Loucy (cell line): ENCODE results near the gene PELI2.

Experiments
- H2AFZ ChIP-seq: fragments of 200-600 bp; sonication (generic); 2 replicates; pipeline ENCODE4 v1.6.0; 2016; ENCODE audit warnings: antibody characterized with exemption, mild to moderate bottlenecking, low read length, moderate library complexity
- H3F3A ChIP-seq: fragments of 200-600 bp; 2 replicates; pipeline ENCODE4 v1.6.0; 2016; ENCODE audit warnings: antibody characterized with exemption, low read depth, mild to moderate bottlenecking
- H3K27me3 ChIP-seq: fragments of 200-600 bp; sonication (generic); 2 replicates; pipeline ENCODE4 v1.6.1; 2014; ENCODE audit warnings: low read length, mild to moderate bottlenecking; ENCODE audit not compliant: insufficient read depth, poor library complexity, severe bottlenecking
- H3K36me3 ChIP-seq: fragments of 200-600 bp; sonication (generic); 2 replicates; pipeline ENCODE4 v1.6.1; 2016; ENCODE audit warnings: low read length; ENCODE audit not compliant: insufficient read depth
- H3K4me1 ChIP-seq: fragments of 200-600 bp; sonication (generic); 2 replicates; pipeline ENCODE4 v1.5.1; 2014; ENCODE audit warnings: low read length, mild to moderate bottlenecking; ENCODE audit not compliant: insufficient read depth, poor library complexity, severe bottlenecking
- H3K4me2 ChIP-seq: fragments of 200-600 bp; sonication (generic); 2 replicates; pipeline ENCODE4 v1.6.0; 2014; ENCODE audit warnings: antibody characterized with exemption, low read length, low read depth, mild to moderate bottlenecking; ENCODE audit not compliant: poor library complexity, severe bottlenecking
- H3K4me3 ChIP-seq: fragments of 200-600 bp; sonication (generic); 2 replicates; pipeline ENCODE4 v1.5.1; 2014; ENCODE audit warnings: low read length, mild to moderate bottlenecking, mixed read lengths; ENCODE audit not compliant: poor library complexity, severe bottlenecking
- H3K79me2 ChIP-seq: fragments of 200-600 bp; sonication (generic); 2 replicates; pipeline ENCODE4 v1.6.1; 2014; ENCODE audit warnings: low read length; ENCODE audit not compliant: insufficient read depth
- H3K9ac ChIP-seq: fragments of 200-600 bp; sonication (generic); 2 replicates; pipeline ENCODE4 v1.6.0; 2014; ENCODE audit warnings: mild to moderate bottlenecking, low read depth, low read length, moderate library complexity; ENCODE audit not compliant: poor library complexity, severe bottlenecking
- H3K9me2 ChIP-seq: fragments of 200-600 bp; sonication (generic); replicated peaks from 2 replicates; pipeline ENCODE4 v1.6.1; 2016; ENCODE audit warnings: low read depth, low read length, mixed read lengths
- H3K9me3 ChIP-seq: fragments of 200-600 bp; sonication (generic); 2 replicates; pipeline ENCODE4 v1.6.1; 2014; ENCODE audit warnings: mild to moderate bottlenecking, antibody characterized with exemption, low read length, low read depth; ENCODE audit not compliant: insufficient read depth
- H4K20me1 ChIP-seq: fragments of 200-600 bp; sonication (generic); 2 replicates; pipeline ENCODE4 v1.6.0; 2014; ENCODE audit warnings: antibody characterized with exemption, low read length, mild to moderate bottlenecking; ENCODE audit not compliant: insufficient read depth, poor library complexity, severe bottlenecking
- CTCF ChIP-seq: fragments of 200-600 bp; sonication (generic); conservative IDR thresholded peaks from 2 replicates; pipeline ENCODE4 v1.5.1; 2014; ENCODE audit warnings: mild to moderate bottlenecking, antibody characterized with exemption, low read length
- EZH2phosphoT487 ChIP-seq: fragments of 200-600 bp; IDR thresholded peaks from 2 replicates; pipeline ENCODE4 v1.6.1; 2018; ENCODE audit warnings: antibody characterized with exemption, mild to moderate bottlenecking, moderate library complexity, borderline replicate concordance

Gene PELI2

GRCh38 chr14:56081139-56081538, 37.1 kb upstream of the PELI2 start:
- no peaks in the 10 kb centered on the region for H4K20me1 ChIP-seq
- no peaks in the 10 kb centered on the region for H3K9me3 ChIP-seq
- TF ChIP-seq CTCF: no peak
- TF ChIP-seq EZH2phosphoT487: no peak
- H3K4me3 ChIP-seq: no peak overlapping the region
- no peaks in the 10 kb centered on the region for H3F3A ChIP-seq
- H3K4me2 ChIP-seq: no peak overlapping the region
- H3K27me3 ChIP-seq: no peaks in the 10 kb centered on the region
- H2AFZ ChIP-seq: no peak overlapping the region
- H3K9me2 ChIP-seq: no peaks in the 10 kb centered on the region
- H3K4me1 ChIP-seq: peaks cover 5% of the 10 kb centered on the region
- H3K79me2 ChIP-seq: no peaks in the 10 kb centered on the region
- H3K36me3 ChIP-seq: no peaks in the 10 kb centered on the region
- no peak overlapping the region for H3K9ac ChIP-seq

- TF ChIP-seq EZH2phosphoT487 (no peak), CTCF (no peak)
- H3F3A ChIP-seq: no peaks in the 10 kb centered on the region
- H3K4me2 ChIP-seq: no peak overlapping the region
- no peaks in the 10 kb centered on the region for H4K20me1 ChIP-seq
- no peaks in the 10 kb centered on the region for H3K9me3 ChIP-seq
- no peaks in the 10 kb centered on the region for H3K27me3 ChIP-seq
- H3K9me2 ChIP-seq: no peaks in the 10 kb centered on the region
- no peak overlapping the region for H3K9ac ChIP-seq
- no peak overlapping the region for H3K4me3 ChIP-seq
- no peaks in the 10 kb centered on the region for H3K36me3 ChIP-seq
- no peaks in the 10 kb centered on the region for H3K79me2 ChIP-seq
- H2AFZ ChIP-seq: no peak overlapping the region
- peaks cover 7% of the 10 kb centered on the region for H3K4me1 ChIP-seq
These were observed 35.3 kb upstream of the PELI2 start for GRCh38 chr14:56082880-56083279.

GRCh38 chr14:56085471-56085870, 32.7 kb upstream of the PELI2 start:
- TF ChIP-seq CTCF (no peak), EZH2phosphoT487 (no peak)
- Histone ChIP-seq H3K27me3 (no peaks in the 10 kb centered on the region), H3K4me1 (peaks cover 12% of the 10 kb centered on the region), H3F3A (no peaks in the 10 kb centered on the region), H3K36me3 (no peaks in the 10 kb centered on the region), H4K20me1 (no peaks in the 10 kb centered on the region), H3K9me2 (no peaks in the 10 kb centered on the region), H3K79me2 (no peaks in the 10 kb centered on the region), H3K4me2 (no peak overlapping the region), H2AFZ (no peak overlapping the region), H3K9me3 (no peaks in the 10 kb centered on the region), H3K9ac (no peak overlapping the region), H3K4me3 (no peak overlapping the region)
